Stimulated activated CD4-positive, alpha-beta T cell treated with anti-CD3 and anti-CD28 coated beads, Interleukin-2, amount 100 ng/mL, for 24 hours (primary cell): Measurements from ENCODE around the gene NAT14.
"Not testable (repeated sequence)": the region's sequence is repeated elsewhere in the genome, so short reads cannot be mapped to it uniquely, and the experiment has no call there.

Experiments used
- DNase-seq, 2 donors: peaks; one replicate each; pipeline ENCODE4 v3.0.0-alpha.2; 2020

NAT14 gene

DNA sequence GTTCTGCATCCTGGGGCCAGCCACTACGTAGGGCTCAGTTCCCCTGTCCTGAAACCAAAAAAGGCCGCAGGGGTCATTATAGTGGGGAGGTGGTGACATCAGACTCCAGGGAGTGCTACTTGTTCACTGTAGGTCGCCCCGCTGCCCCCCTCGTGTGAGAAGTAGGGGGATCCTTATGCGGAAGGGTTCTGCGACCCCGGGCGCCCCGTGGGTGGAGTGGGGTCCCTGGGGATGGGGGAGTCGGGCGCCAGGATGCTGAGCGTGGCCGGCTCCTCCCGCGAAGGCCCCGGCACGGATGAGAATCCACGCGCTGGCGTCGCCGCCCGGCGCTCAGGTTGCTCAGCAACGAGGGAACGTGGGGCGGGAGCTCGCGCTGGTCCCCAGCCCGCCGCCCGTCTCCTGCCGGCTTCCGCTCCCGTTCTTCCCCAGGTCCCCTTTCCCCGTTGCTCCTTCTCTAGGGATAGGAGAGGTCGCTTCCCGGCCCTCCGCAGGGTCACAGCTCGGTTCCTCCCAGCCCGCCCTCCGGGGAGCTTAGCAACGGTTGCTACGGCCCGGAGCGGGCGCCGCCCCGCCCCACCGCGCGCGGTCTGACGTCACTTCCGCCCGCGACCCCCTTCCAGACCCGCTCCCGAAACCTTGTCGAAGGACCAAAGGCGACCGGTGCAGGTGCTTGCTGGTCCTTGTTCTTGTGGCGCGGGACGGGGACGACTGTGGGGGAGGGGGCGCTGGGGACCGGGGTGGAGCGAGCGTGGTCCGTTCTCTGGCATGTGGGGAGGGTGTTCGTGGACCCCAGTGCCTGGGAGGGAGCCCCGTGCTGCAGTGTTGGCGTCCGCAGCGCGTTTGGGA is at the start of gene NAT14:
NAT14 (plus strand) TSS at position 596 of the 846 bp plus-strand sequence. CDS start 521 bp downstream, outside the sequence.
- DNase-seq = peak; percentile 66 to 77

- DNase-seq = no peak
These were observed 48.1 kb upstream of the NAT14 start for GRCh38 chr19:55436847-55437246.

GRCh38 chr19:55437410-55437809 is 47.6 kb upstream of the NAT14 start:
- DNase-seq = no peak

DNA sequence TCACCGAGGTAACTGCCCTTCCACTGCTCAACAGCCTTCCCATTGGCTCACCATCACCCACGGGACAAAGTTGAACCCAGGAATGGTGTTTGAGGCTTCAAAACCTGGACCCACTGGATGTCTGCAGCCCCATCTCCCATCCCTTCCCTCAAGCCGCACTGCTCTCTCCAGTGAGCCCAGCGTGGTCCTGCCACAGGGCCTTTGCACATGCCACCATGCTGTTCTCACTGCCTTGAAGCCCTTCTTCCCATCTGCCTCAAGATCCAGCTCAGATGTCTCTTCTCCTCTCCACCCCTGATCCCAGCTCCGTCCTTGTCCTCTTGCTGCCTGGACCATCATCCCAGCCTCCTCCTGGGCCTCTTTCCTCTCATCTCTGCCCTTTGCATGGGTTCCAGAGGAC is 45.9 kb upstream of the NAT14 start:
- DNase-seq = no peak

DNA sequence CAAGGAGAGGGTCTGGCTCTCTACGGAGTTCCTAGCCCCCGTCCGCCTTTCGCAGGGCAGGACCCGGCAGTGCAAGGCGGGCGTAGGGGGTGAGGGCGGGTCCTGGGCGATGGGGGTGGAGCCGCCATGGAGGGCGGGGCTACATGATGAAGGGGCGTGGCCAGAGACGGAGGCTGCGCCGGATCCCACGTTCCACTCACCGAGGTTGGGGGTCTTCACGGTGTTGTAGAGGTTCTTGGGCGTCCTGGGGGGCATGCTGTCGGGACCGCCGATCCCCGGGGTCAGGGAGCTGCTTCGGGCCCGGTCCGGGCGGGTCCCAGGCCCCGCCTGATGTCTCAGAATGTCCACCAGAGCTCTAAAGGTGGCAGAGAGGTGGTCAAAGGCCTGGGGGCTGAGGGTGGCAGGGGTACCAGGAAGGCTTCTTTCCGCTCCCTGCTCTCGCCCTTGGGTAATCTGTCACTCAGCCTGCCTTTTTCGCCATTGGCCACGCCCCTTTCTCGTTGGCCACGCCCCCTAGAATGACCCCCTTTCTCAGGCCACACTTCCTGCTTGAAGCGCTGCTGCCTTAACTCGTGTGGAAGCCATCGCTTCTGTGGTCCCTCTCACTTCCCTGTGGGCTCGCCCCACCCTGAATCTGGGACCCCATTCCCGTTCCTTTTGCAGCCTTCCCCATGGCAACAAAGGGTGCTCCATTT is 44.4 kb upstream of the NAT14 start:
- no peak for DNase-seq

DNA sequence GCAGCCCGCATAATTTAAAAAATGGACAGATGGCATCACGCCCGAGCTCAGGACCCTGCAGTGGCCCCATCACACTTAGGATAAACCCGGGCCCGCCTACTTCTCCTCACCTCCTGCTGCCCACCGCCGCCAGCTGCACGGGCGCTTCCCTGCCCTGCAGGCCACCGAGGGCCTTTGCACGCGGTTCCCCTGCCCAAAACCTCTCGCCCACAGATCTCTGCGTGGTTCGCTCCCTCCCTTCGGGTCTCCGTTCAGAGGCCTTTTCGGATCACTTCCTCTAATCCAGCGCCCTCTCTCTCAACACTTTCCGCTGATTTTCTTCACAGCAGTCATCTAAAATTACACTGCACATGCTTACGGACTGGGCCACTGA is 43.7 kb upstream of the NAT14 start:
- no peak for DNase-seq

DNA sequence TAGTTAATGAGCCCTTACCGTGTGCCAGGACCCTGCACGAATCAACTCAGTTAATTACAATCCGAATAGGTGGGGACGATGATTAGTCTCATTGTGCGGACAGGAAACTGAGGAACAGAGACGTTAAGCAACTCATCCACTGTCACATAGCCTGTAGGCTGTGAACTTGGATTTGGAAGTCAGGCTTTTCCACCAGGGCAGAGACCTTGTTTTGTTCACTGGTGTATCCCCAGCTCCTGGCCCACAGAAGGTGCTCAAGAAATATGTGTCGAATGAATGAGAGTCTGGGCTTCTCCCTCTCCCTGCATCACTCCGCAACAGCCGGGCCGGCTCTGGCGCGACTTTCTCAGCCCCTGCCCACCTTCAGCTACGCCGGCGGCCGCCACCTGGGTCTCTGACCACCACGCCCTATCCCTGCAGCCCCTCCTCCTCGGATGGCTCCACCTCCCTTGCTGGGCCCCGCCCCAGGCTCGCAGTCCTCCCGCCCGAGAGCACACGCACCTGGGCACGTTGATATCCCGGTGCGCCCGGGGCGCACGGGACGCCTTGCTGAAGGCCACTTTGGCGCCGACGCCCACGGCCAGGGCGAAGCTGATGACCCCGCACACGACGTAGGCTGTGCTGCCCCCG is 43.2 kb upstream of the NAT14 start:
- peak in 1 of 2 donors; percentile 38 for DNase-seq

DNA sequence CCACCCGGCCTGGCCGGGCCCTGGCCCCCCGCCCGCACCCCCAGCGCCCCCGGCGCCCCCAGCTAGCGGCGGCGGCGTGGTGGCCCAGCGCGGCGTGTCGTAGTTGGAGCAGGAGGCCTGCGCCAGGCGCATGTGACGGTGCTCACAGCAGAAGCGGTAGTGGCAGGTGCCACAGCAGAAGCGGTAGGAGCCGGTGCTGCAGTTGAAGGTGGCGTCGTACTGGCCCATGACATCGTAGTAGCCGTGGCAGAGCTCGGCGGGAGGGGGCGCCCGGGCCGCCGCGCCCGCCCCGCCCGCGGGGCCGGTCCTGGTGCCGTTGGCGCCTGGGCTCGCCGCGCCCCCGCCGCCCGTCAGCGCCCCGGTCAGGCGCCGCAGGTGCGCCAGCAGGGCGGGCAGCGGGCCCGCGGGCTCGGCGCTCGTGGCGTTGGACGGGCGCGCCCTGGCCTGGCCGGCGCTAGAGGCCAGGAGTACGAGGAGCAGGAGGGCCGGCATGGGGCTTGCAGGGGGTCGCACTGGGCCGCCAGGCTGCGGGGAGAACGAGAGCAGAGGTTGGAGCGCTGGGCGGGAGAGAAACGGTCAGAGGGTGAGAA is 42.5 kb upstream of the NAT14 start:
- DNase-seq = no peak

DNA sequence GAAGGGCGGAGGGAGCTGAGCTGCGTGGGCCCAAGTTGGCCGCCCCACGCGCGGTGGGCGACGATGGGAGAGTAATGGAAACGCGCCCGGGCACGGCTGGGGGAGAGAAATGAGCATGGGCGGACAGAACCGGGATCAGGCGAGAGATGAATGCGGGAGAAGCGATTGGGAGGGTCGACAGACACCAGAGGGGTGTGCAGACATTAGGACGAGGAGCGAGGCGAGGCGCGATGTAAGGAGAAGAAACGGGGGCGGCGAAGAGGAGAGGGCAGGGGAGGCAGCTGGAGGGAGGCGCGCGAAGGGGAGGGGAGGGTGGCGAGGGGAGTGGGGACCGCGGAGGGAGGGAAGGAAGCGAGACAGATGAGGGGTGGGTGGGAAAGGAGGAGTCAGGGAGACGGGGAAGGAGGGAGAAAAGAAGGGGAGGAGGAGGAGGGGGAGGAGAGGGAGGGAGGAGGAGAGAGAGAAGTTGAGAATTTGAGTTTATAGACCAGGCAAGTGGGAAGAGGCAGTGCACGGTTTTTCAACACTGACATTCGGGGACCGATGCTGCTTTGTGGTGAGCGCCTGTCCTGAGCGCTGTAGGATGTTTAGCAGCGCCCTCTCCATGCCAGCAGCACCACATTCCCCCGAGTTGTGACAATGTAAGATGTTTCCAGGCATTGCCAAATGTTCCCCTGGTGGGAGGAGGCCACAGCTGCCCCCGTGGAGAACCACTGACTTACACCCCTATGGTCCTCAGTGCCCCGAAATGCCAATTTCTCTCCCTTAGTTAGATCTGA is 41.8 kb upstream of the NAT14 start, which contains the start of gene SHISA7:
SHISA7 (minus strand) TSS at position 256 of the 779 bp plus-strand sequence. CDS start 437 bp downstream, outside the sequence.
- DNase-seq = no peak

DNA sequence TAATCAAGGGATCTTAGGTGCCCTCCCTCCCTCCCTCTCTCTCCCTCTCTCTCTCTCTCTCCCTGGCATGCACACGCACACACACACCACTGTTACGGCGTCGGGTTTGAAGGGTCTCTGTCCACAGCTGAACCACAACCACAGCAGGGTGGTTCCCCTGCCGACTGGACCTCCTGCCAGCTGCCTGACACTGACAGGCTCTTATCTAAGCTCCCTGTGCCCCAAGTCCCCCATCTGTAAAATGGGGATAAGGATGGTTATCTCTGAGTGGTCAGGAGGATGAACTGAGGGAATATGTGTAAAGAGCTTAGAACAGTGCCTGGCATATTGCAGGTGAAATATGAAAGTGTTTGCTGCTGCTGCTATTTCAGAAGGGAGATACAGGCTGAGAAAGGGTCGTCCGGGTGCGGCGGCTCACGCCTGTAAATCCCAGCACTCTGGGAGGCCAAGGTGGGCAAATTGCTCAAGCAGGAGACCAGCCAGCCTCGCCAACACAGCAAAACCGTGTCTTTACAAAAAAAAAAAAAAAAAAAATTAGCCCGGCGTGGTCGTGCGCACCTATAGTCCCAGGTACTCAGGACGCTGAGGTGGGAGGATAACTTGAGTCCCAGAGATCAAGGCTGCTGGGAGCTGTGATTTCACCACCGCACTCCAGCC is 41.0 kb upstream of the NAT14 start:
- no peak for DNase-seq

DNA sequence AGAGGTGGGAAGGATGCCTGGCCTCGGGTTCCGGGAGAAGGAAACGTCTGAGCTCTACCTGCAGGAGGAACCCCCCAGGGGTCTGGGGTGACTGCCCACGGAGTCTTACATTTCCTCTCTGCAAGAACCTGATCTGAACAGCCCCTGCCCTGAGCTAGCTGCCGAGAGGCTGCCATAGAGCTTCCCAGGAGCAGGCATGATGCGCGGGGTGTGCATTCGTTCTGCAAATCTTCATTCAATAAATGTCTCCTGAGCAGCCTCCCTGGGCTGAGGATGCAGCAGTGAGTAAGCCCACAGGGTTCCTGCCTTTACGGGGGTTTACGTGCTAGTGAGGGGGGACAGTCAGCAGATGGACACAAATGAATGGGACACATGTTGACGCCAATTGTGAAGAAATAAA is 40.3 kb upstream of the NAT14 start:
- no peak for DNase-seq

- no peak for DNase-seq
These were observed 38.9 kb upstream of the NAT14 start for GRCh38 chr19:55446060-55446459.

GRCh38 chr19:55447421-55448174 is 37.4 kb upstream of the NAT14 start:
- DNase-seq = no peak

GRCh38 chr19:55448175-55448490 is 36.9 kb upstream of the NAT14 start:
- DNase-seq = not testable (repeated sequence)

DNA sequence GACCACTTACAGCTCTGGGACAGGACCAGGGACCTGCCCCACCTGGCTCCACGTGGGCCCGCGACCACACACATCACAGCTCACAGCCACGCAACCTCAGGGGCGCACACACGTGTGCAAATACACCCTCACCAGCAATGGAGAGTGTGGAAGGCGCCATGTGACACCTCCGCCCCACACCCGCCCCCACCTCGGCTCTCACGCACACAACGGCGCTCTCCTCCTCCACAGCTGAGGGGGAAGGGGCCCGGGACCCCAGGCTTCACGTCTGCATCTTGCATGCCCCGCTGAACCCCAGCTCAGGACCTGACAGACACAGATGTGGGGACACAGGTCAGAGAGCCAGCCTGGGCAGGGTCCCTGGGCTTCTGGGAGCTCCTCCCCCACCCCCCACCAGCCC is 35.5 kb upstream of the NAT14 start:
- DNase-seq = no peak

GRCh38 chr19:55451163-55451964 is 33.6 kb upstream of the NAT14 start:
- DNase-seq = no peak

DNA sequence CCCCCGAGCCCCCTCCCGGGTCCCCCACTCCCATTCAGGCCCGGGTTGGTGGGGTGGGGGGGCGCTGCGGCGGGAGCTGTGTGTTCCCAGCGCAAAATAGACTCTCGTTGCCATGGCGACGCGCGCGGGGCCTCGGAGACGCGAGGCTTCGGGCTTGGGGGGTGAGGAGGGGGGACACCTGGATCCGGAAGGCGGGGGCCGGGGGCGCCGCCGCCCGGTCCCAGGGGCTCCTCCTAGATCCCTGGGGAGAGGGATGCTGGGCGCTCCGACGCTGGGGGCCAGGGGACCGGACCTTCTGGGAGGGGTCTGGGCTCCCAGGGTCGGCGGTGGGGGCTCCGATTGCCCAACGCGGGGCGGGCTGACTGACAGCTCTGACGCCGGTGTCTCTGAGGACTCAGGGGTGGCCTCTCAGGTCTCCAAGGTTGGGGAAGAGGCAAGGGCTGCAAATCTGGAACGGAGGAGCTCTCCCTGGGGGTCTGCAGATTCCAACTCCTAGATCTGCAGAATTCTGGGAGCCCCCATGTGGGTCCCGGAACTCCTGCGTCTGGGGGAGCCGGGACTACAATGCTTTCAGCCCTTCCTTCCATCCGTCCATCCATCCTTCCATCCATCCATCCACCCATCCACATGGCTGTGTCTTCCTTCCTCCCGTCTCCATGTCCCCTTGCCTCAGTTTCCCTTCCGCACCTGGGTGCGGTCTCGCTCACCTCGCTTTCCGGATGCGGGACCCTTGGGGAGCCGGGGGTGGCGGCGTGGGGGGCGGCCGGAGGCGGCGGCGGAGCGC is 32.8 kb upstream of the NAT14 start:
- DNase-seq = no peak

DNA sequence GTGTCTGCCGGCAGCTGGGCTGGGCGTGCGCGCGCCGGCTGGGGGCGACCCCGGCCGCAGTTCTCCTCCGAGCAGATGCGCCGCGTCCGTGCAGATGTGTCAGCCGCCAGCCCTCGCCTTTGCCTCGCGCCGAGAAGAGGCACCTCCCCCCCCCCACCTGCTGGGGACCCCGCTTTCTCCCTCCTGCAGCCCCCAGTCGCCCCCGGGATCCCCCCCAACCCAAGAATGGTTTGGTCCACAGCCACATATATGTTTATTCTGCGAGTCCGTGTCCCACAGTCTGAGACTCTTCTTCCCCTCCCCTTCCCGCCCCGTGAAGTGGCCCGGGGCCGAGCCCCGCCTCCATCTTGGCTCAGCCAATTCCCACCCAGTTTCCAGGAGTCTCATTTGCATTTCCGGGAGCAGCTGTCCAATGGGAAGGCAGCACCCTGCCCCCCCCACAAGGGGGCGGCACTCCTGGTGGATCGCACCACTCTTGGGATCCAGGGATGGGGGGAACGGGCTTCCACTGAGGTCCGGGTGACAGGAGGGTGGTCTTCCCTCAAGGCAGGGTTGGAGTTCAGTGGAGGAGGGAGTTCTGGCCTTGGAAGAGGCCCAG is 32.1 kb upstream of the NAT14 start:
- peak; percentile 40 to 45 for DNase-seq
